ENCODE data around the gene YIPF3. TPM values are rescaled to one million over a fixed set of nuclear protein-coding genes. Genes with fewer than 3 reads are reported as not detected.
"Not testable (repeated sequence)": the region's sequence is repeated elsewhere in the genome, so short reads cannot be mapped to it uniquely, and the experiment has no call there.

The YIPF3 gene
- total RNA-seq, 2 donors from 2014 or later: 64.4 to 73.5 TPM

- DNase-seq (no peak), ATAC-seq (peak in 1 of 2 donors; percentile 8)
- intact Hi-C loops (cut with DNase I): no loop called here
Measured at GRCh38 chr6:43511824-43512415, 4.8 kb downstream of the YIPF3 start.

DNA sequence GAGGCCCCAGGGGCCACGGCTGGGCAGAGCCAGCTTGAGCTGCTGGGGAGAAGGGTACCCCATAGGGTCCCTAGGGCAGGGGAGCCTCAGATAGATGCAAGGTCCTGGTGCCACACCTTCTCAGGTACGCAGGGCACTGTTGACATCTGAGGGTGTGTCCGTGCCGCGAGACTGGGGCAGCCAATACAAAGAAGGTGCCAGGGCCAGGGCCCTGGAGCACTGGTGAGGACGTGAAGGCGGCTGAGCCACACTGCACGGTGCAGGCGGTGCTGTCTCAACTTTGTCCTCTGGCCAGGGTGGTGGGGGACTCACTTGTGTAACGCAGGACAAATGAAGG is 5.9 kb downstream of the YIPF3 start:
- intact Hi-C loops (cut with DNase I): no loop called here
- ATAC-seq (peak in 1 of 2 donors; percentile 2), DNase-seq (no peak)

DNA sequence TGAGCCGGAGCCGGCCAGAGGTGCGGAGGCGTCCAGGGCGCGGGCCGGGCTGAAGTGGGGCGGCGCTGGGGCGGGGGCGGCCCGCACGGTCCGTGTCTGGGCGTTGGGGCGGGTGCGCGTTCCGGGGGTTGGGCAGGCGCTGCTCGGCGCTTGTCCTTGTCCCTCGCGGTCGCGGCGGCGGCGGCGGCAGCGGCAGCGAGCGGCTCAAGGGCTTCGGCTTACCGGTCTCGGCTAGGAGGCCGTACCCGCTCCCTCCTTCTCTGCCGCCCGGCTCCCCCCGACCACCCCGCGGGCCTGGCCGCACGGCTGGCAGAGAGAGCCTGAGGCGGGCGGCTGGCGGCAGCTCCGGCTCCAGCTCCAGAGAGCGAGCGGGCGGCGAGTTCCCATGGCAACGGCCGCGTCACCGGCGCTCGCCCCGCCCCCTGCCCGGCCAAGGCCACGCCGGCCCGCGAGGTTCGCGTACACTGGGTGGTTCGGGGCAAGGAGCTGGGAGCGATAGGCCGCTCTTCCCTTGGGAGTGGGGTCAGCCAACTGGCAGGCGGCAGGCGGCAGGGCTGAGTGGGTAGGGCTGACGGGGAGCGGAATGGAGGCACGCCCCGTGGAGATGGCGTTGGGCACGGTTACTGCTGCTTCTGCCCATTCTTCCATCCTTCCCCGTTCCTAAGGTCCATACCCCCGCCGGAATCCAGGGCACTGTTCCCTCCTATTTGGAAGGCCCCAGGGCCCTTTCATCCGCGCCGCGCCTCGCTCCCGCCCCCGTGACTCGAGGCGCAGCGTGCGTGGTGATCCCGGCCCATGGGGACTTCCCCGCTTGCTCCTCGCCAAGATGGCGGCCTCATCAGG is 6.5 kb downstream of the YIPF3 start, which contains the start of gene LRRC73:
LRRC73 (minus strand) TSS at position 363 of the 843 bp plus-strand sequence. CDS start 561 bp downstream, outside the sequence.
- intact Hi-C loops (cut with DNase I): loop anchor here (5.0 kb wide), 2 partner anchors 58 to 123 kb away; no protein-coding TSS in a partner anchor
- ATAC-seq (peak; percentile 89 to 90), DNase-seq (peak; percentile 94)

DNA sequence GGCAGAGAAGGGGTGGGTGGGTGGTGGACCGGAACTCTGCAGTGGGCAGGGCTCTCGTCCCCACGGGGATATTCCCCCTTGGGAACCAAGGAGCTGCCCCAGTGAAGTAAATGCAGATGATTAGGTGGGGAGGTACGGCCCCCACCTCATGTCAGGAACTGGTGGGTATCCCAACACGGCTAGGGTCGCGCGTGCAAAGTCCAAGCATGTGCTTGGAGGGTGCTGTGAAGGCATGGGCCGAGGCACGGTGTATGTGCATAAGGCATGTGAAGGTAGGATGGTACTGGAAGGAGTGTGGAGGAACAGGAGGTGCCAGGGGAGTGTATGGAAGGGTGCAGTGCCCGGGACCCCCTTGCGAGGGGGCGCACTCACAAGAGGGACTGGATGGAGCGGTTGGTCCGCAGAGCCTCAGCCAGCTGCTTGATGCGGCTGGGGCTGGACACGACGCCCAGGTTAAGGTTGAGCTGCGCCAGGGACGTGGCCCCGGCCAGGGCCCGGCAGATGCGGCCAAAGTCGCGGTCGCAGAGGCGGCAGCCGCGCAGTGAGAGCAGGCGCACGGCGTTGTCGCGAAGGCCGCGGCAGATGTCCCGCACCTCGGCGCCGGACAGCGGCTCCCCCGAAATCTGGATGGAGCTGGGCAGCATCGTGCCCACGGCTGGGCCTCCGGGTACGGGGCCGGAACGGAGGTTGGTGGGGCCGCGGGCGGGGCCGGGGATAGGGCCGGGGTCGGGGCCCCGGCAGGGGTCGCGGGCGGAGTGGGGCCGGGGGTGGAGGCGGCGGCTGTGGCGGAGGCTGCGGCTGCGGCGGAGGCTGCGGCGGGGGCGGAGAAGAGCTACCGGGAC is 7.4 kb downstream of the YIPF3 start:
- intact Hi-C loops (cut with DNase I): loop anchor here (5.0 kb wide), 2 partner anchors 57 to 122 kb away; no protein-coding TSS in a partner anchor
- DNase-seq (no peak), ATAC-seq (peak in 1 of 2 donors; percentile 7)

GRCh38 chr6:43508481-43509141 is 8.1 kb downstream of the YIPF3 start:
- DNase-seq (no peak), ATAC-seq (no peak)
- intact Hi-C loops (cut with DNase I): loop anchor here (5.0 kb wide), 2 partner anchors 56 to 121 kb away; no protein-coding TSS in a partner anchor

GRCh38 chr6:43506667-43507471 is 9.9 kb downstream of the YIPF3 start:
- intact Hi-C loops (cut with DNase I): loop anchor here (2.0 to 5.0 kb wide), 3 partner anchors 52 to 120 kb away; partner anchors contain the start of gene DLK2 (in 1 of the 2)
- DNase-seq (peak; percentile 76), ATAC-seq (peak; percentile 35 to 42)

- no peak for ATAC-seq
Measured at GRCh38 chr6:43506171-43506570, 10.6 kb downstream of the YIPF3 start.

GRCh38 chr6:43505718-43506117 is 11.0 kb downstream of the YIPF3 start:
- intact Hi-C loops (cut with DNase I): loop anchor here (2.0 to 5.0 kb wide), 3 partner anchors 51 to 118 kb away; partner anchors contain the start of gene DLK2 (in 1 of the 2)
- ATAC-seq (no peak), DNase-seq (no peak)

More at GRCh38 chr6:43506171-43506570, 10.6 kb downstream of the YIPF3 start:
- intact Hi-C loops (cut with DNase I): loop anchor here (2.0 to 5.0 kb wide), 3 partner anchors 51 to 119 kb away; partner anchors contain the start of gene DLK2 (in 1 of the 2)
- DNase-seq: no peak

DNA sequence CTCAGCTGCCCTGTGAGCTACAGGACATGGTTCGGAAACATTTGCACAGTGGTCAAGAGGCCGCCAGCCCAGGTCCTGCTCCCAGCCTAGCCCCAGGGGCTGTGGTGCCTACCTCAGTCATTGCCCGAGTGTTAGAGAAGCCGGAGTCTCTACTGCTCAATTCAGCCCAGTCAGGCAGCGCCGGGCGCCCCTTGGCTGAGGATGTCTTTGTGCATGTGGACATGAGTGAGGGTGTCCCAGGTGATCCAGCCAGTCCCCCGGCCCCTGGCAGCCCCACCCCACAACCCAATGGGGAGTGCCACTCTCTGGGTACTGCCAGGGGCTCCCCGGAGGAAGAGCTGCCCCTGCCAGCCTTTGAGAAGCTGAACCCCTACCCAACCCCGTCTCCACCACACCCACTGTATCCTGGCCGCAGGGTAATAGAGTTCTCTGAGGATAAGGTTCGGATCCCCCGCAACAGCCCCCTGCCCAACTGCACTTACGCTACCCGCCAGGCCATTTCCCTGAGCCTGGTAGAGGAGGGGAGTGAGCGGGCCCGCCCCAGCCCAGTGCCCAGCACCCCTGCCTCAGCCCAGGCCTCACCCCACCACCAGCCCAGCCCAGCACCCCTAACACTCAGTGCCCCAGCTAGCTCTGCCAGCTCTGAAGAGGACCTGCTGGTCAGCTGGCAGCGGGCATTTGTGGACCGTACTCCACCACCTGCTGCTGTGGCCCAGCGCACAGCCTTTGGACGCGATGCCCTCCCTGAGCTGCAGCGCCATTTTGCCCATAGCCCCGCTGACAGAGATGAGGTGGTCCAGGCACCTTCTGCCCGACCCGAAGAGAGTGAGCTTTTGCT is 11.8 kb downstream of the YIPF3 start:
- intact Hi-C loops (cut with DNase I): loop anchor here (5.0 kb wide), 2 partner anchors 53 to 118 kb away; no protein-coding TSS in a partner anchor
- ATAC-seq (no peak), DNase-seq (no peak)

DNA sequence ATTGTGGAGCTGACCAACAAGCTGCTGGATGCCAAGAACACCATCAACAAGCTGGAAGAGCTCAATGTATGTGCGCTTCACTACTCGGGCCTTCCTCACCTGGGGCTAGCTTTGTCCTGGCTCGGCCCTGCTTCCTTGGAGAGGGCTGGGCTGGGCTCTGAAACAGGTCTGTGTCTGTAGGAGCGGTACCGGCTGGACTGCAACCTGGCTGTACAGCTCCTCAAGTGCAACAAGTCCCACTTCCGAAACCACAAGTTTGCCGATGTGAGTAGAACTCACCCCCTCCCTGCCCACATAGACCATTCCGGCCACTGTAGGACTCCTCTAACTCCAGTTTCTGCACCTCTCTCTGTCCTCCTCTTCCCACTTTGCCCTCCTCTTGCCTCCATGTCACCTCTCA is 13.3 kb downstream of the YIPF3 start:
- intact Hi-C loops (cut with DNase I): no loop called here
- DNase-seq (no peak), ATAC-seq (no peak)

- DNase-seq (no peak), ATAC-seq (no peak)
- intact Hi-C loops (cut with DNase I): no loop called here
Measured at GRCh38 chr6:43502666-43503065, 14.1 kb downstream of the YIPF3 start.

GRCh38 chr6:43500921-43501320 is 15.8 kb downstream of the YIPF3 start:
- ATAC-seq: no peak
- intact Hi-C loops (cut with DNase I): no loop called here

DNA sequence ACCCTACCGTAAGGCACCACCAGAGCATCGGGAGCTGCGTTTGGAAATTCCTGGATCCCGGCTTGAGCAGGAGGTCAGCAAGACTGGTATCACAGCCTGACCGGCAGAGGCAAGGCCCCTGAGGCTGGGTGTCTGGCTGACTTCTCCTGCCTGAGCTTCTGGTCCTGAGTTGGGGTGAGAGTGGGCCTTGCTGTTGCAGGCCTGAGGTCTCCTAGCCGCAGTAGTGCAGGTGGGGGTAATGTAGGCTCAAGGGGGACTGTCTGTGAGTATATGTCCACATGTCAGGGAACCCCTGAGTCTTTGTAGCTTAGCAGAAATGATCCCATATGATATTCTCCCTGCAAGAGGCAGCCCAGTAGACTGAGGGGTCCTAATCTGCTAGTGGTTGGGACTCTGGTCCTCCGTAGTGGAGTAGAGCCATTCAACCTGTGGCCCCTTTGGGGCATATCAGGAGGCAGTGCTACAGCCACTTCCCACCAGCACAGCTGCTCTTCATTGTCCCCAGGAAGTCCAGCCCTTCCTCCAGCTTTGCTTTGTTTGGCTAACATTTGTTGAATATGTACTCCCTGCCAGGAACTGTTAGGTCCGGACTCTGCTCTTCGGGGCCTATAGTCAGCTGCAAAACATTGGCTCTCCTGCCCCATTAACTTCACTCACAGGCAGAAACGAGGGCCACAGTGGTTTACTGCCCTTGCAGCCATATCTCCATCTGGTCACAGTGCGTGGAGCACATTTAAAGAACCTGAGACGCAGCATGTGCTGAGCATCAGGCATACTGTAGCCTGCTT is 17.5 kb downstream of the YIPF3 start:
- DNase-seq (peak; percentile 44), ATAC-seq (peak; percentile 31 to 67)

More at GRCh38 chr6:43500921-43501320, 15.8 kb downstream of the YIPF3 start:
- no peak for DNase-seq

DNA sequence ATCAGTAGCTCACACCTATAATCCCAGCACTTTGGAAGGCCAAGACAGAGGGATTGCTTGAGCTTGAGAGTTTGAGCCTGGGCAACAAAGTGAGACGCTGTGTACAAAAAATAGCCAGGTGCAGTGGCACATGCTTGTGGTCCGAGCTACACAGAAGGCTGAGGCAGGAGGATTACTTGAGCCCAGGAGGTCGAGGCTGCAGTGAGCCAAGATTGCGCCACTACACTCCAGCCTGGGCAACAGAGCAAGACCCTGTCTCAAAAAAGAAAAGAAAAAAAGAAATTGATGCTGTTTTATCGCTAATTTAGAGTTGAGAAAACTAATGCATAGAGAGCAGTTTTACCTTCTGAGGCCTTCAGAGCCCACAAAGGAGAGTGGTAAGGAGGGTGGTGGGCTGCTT is 18.4 kb downstream of the YIPF3 start:
- intact Hi-C loops (cut with DNase I): loop anchor here in 1 of 2 donors (10.0 kb wide), 1 partner anchor 233 kb away; no protein-coding TSS in a partner anchor
- DNase-seq, ATAC-seq: not testable (repeated sequence)

More for the DNA sequence above, 17.5 kb downstream of the YIPF3 start:
- intact Hi-C loops (cut with DNase I): loop anchor here in 1 of 2 donors (10.0 kb wide), 1 partner anchor 234 kb away; no protein-coding TSS in a partner anchor

DNA sequence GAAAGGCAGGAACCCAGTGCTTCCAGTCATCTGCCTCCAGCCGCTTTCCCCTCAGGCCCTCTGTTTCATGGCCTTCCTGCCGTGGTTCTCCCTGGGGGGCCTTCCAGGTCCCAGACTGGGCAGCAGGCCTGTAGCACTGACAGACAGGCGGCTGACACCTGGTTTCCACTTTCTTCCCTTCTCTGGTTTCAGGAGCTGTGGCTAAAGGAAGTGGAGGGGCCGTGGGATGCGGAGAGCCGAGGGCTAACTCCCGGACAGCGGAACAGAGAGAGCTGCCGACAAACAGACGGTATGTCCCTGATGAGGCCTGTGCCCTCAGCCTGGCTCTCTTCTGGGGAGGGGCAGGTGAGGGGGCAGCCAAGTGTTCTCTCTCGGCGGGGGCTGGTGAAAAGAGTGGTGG is 19.0 kb downstream of the YIPF3 start:
- intact Hi-C loops (cut with DNase I): loop anchor here in 1 of 2 donors (10.0 kb wide), 1 partner anchor 233 kb away; no protein-coding TSS in a partner anchor
- no peak for DNase-seq
- no peak for ATAC-seq

DNA sequence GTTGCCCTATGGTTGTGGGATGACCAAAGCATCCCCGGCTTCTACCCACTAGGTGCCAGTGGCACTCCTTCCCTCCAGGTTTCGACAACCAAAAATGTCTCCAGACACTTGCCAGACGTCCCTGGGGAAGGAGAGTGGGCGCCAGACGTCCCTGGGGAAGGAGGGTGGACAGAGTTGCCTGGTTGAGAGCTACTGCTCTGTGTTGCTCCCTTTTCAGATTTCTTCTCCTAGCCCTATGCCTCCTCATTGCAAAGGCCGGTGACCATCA is 19.7 kb downstream of the YIPF3 start:
- intact Hi-C loops (cut with DNase I): loop anchor here in 1 of 2 donors (10.0 kb wide), 1 partner anchor 232 kb away; no protein-coding TSS in a partner anchor
- ATAC-seq (no peak), DNase-seq (no peak)
